ENCODE measurements around the gene NCAM1.

DNA sequence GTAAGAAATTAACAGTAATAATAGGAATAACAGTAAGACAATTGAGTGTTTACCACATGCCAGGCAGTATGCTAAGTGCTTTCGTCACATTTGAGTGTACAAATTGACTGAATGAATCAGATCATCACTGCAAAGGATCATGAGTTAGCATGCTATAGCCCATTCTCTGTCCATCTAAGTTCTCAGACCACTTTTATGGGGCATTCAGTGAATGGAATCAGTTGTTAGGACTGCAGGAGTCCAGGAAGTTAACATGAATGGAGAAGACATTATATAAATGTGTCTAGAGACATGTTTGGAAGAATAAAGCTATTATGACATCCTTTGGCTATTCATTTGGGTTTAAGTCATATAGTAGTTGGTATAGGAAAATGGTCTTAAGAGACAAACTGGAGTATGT, 59.9 kb downstream of the NCAM1 start:
- TF ChIP-seq CTCF (IDR thresholded peaks at IDR 0.05) (no peak), POLR2AphosphoS5 (IDR thresholded peaks at IDR 0.05) (no peak), EP300 (IDR thresholded peaks at IDR 0.05; ENCODE audit: low read depth) (no peak)

Data from transverse colon (tissue), 4 donors.